Measurements from ENCODE around the gene ZNF512B. TPM values are rescaled to one million over a fixed set of nuclear protein-coding genes. Genes with fewer than 3 reads are reported as not detected.
"Not testable (repeated sequence)": the region's sequence is repeated elsewhere in the genome, so short reads cannot be mapped to it uniquely, and the experiment has no call there.

The ZNF512B gene
- total RNA-seq, 1 donor from 2014 or later: 17.6 TPM

- intact Hi-C loops (cut with DNase I): no loop called here
- no peak for TF ChIP-seq CTCF (IDR thresholded peaks at IDR 0.05)
- H3K27me3 ChIP-seq: no peaks in the 10 kb centered on the region
- H3K27ac ChIP-seq: no peak overlapping the region
- no peak for ATAC-seq
- no peaks in the 10 kb centered on the region for H3K9me3 ChIP-seq
- peaks cover 19% of the 10 kb centered on the region for H3K36me3 ChIP-seq
- no peak for DNase-seq
- no peak overlapping the region for H3K4me3 ChIP-seq
- H3K4me1 ChIP-seq: no peaks in the 10 kb centered on the region
Measured at GRCh38 chr20:63920226-63920625, 49.5 kb downstream of the ZNF512B start.

GRCh38 chr20:63919130-63919529 lies 50.6 kb downstream of the ZNF512B start:
- H3K4me1 ChIP-seq: no peaks in the 10 kb centered on the region
- H3K9me3 ChIP-seq: no peaks in the 10 kb centered on the region
- H3K4me3 ChIP-seq: no peak overlapping the region
- ATAC-seq: no peak
- peaks cover 19% of the 10 kb centered on the region for H3K36me3 ChIP-seq
- intact Hi-C loops (cut with DNase I): no loop called here
- no peak for TF ChIP-seq CTCF (IDR thresholded peaks at IDR 0.05)
- no peaks in the 10 kb centered on the region for H3K27me3 ChIP-seq
- no peak overlapping the region for H3K27ac ChIP-seq
- no peak for DNase-seq

- H3K27ac ChIP-seq: no peak overlapping the region
- H3K4me1 ChIP-seq: no peaks in the 10 kb centered on the region
- ATAC-seq (no peak), DNase-seq (no peak)
- no peaks in the 10 kb centered on the region for H3K9me3 ChIP-seq
- peaks cover 19% of the 10 kb centered on the region for H3K36me3 ChIP-seq
- intact Hi-C loops (cut with DNase I): no loop called here
- no peaks in the 10 kb centered on the region for H3K27me3 ChIP-seq
- H3K4me3 ChIP-seq: no peak overlapping the region
- TF ChIP-seq CTCF (IDR thresholded peaks at IDR 0.05): no peak
Measured at GRCh38 chr20:63917811-63918210, 51.9 kb downstream of the ZNF512B start.

- ATAC-seq; H3K27me3 ChIP-seq; H3K4me3 ChIP-seq; intact Hi-C loops (cut with DNase I); H3K9me3 ChIP-seq; DNase-seq; H3K27ac ChIP-seq; H3K4me1 ChIP-seq: not testable (repeated sequence)
- H3K36me3 ChIP-seq: peaks cover 19% of the 10 kb centered on the region
Measured at GRCh38 chr20:63916371-63916939, 53.3 kb downstream of the ZNF512B start.

- no peak overlapping the region for H3K27ac ChIP-seq
- ATAC-seq: peak; percentile 76
- H3K9me3 ChIP-seq: no peaks in the 10 kb centered on the region
- H3K4me3 ChIP-seq: no peak overlapping the region
- no peak for DNase-seq
- no peak for TF ChIP-seq CTCF (IDR thresholded peaks at IDR 0.05)
- H3K4me1 ChIP-seq: peaks cover 9% of the 10 kb centered on the region
- peaks cover 19% of the 10 kb centered on the region for H3K36me3 ChIP-seq
- intact Hi-C loops (cut with DNase I): no loop called here
- no peaks in the 10 kb centered on the region for H3K27me3 ChIP-seq
Measured at GRCh38 chr20:63915471-63915870, 54.3 kb downstream of the ZNF512B start.

- Histone ChIP-seq H3K4me3 (no peak overlapping the region), H3K27me3 (no peaks in the 10 kb centered on the region), H3K9me3 (no peaks in the 10 kb centered on the region), H3K36me3 (peaks cover 15% of the 10 kb centered on the region), H3K4me1 (peaks cover 9% of the 10 kb centered on the region), H3K27ac (no peak overlapping the region)
- no peak for DNase-seq
- no peak for ATAC-seq
- no peak for TF ChIP-seq CTCF (IDR thresholded peaks at IDR 0.05)
- intact Hi-C loops (cut with DNase I): no loop called here
Measured at GRCh38 chr20:63913768-63914167, 56.0 kb downstream of the ZNF512B start.
